ENCODE measurements around the gene MYLK3.

DNA sequence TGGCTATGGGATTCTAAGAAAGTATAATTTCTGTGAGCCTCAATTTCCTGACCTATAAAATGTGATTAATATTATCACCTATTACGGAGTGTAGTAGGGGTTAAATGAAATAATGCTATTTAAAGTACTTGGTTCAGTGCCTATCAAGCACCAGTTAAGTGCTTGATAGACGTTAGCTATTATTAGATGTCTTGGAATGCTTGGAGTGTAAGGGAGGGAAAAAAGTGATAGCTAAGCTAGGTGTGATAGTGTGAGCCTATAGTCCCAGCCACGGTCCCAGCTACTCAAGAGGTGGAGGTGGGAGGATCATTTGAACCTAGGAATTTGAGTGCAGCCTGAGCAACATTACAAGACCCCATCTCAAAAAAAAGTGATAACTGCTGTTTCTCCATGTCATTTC, 51.2 kb downstream of the MYLK3 start:
- TF ChIP-seq, protein P1, sequence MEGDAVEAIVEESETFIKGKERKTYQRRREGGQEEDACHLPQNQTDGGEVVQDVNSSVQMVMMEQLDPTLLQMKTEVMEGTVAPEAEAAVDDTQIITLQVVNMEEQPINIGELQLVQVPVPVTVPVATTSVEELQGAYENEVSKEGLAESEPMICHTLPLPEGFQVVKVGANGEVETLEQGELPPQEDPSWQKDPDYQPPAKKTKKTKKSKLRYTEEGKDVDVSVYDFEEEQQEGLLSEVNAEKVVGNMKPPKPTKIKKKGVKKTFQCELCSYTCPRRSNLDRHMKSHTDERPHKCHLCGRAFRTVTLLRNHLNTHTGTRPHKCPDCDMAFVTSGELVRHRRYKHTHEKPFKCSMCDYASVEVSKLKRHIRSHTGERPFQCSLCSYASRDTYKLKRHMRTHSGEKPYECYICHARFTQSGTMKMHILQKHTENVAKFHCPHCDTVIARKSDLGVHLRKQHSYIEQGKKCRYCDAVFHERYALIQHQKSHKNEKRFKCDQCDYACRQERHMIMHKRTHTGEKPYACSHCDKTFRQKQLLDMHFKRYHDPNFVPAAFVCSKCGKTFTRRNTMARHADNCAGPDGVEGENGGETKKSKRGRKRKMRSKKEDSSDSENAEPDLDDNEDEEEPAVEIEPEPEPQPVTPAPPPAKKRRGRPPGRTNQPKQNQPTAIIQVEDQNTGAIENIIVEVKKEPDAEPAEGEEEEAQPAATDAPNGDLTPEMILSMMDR (IDR thresholded peaks at IDR 0.05) = no peak
- TF ChIP-seq POLR2A (IDR thresholded peaks at IDR 0.05) = no peak
- no peak for TF ChIP-seq POLR2AphosphoS5 (IDR thresholded peaks at IDR 0.05)
